CD4-positive, alpha-beta T cell treated with Interleukin-4 for 4 hours (primary cell): ENCODE results near the gene CALHM1.
"Not testable (repeated sequence)": the region's sequence is repeated elsewhere in the genome, so short reads cannot be mapped to it uniquely, and the experiment has no call there.

Source experiments
- DNase-seq: peaks from one replicate; pipeline ENCODE4 v3.0.0-alpha.2; 2020

The CALHM1 gene

DNA sequence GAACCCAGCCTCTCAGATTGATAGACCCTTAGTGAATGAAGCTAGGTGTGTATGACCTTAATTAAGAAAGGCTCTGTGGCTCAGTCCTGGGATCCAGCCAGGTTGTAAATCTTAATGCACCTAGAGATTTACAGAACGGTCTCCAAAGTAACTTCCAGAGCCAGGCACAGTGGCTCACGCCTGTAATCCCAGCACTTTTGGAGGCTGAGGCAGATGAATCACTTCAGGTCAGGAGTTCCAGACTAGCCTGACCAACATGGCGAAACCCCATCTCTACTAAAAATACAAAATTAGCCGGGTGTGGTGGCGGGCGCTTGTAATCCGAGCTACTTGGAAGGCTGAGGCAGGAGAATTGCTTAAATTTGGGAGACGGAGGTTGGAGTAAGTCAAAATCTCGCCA lies 30.8 kb downstream of the CALHM1 start:
- no peak for DNase-seq

- no peak for DNase-seq
Measured at GRCh38 chr10:103423748-103424147, 35.0 kb downstream of the CALHM1 start.

GRCh38 chr10:103419101-103419500 lies 39.6 kb downstream of the CALHM1 start:
- DNase-seq, result no peak

GRCh38 chr10:103417601-103418000 lies 41.1 kb downstream of the CALHM1 start:
- DNase-seq, result no peak

- not testable (repeated sequence) for DNase-seq
Measured at GRCh38 chr10:103417148-103417469, 41.6 kb downstream of the CALHM1 start.

DNA sequence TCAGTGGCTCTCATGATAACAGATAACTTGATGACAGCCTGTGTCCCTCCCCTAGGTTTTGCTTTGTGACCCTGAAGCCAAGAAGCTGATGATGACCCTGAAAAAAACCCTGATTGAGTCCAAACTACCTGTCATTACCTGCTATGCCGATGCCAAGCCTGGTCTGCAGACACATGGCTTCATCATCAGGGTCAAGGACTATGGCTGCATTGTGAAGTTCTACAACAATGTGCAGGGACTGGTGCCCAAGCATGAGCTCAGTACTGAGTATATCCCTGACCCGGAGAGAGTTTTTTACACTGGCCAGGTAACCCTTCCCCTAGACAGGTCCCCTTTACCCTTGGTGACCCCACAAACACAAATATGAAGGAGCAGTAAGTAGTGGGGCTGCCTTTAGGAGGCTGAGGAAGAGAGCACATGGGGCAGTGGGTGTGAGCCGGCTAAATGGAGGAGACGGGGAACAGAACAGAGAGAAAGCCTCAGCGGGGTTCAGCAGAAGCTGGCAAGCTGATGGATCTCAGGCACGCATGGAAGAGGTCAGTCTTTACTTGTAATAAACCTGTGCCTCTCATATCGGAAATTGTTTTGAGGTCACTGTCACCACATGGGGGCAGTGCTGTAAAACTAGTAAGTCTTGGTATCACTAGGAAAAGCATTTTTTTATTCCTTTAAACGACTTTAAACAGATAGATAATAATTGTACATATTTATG lies 42.1 kb downstream of the CALHM1 start:
- DNase-seq, result peak; percentile 68

- no peak for DNase-seq
Measured at GRCh38 chr10:103415581-103415980, 43.1 kb downstream of the CALHM1 start.

DNA sequence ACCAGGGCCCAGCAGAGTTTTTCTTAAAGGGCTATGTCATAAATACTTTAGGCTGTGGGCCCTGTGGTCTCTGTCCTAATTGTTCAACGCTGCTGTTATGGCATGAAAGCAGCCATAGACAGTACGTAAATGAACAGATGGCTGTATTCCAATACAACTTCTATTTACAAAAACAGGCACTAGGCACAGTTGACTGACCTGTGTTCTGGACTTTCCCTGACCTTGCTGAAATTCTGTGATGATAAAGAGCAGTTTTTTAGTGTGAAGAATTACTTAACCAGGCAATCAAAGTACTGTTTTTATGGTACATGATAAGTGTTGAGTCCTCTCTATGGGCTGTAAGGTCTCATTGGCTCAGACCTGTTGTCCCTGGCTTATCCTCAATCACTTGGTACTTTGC lies 45.1 kb downstream of the CALHM1 start:
- no peak for DNase-seq
